ENCODE results near the gene CLDN17.

Gene CLDN17

GRCh38 chr21:30164796-30165195 lies 1.8 kb downstream of the CLDN17 start:
- no peaks in the 10 kb centered on the region for H3K27me3 ChIP-seq (ENCODE audit: insufficient read depth, insufficient read length)
- DNase-seq (ENCODE audit: low read depth, low spot score) = no peak
- H3K9me3 ChIP-seq (ENCODE audit: insufficient read depth, low read length) = no peaks in the 10 kb centered on the region
- no peaks in the 10 kb centered on the region for H3K36me3 ChIP-seq (ENCODE audit: insufficient read depth, insufficient read length, low read length)
- no peak overlapping the region for H3K9ac ChIP-seq (ENCODE audit: insufficient read length, low read depth)
- H3K4me1 ChIP-seq (ENCODE audit: insufficient read depth, insufficient read length) = no peaks in the 10 kb centered on the region
- TF ChIP-seq SUZ12 (IDR thresholded peaks at IDR 0.05; ENCODE audit: extremely low read depth, insufficient read depth, insufficient read length) (no peak), ZNF274 (IDR thresholded peaks at IDR 0.05; ENCODE audit: low read depth, low read length) (no peak), YY1 (IDR thresholded peaks at IDR 0.05; ENCODE audit: insufficient read depth, insufficient read length) (no peak)
- H3K4me3 ChIP-seq (ENCODE audit: insufficient read length, low read depth) = no peak overlapping the region

DNA sequence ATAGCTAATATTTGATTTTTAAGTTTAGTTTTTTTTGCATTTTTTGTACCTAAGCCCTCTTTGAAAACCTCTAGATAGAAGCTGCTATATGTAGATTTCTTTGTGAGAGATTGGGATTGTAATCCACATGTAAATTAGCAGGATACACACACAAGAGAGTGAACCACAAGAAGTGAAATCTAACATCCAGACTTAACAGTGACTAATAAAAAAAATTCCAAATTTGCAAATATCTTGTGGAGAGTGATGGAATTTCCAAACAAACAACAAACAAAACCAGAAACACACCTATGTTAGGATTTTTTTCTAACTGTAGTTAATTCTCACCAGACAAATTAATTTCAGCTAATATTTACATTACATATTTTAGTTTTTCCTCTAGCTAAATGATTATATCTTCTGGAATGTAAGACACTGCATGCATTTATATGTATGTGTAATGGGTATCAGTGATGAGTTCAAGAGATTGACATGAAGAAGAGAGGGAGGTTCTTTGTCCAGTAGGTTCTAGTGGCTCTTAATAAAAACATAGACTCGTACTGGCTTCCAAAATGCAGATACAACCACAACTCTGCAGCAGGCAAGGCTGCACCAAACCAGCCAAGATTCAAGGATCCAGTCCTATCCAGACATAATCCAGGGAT lies 12.8 kb downstream of the CLDN17 start:
- H3K9ac ChIP-seq (ENCODE audit: insufficient read length, low read depth) = no peak overlapping the region
- H3K4me1 ChIP-seq (ENCODE audit: insufficient read depth, insufficient read length) = no peaks in the 10 kb centered on the region
- no peaks in the 10 kb centered on the region for H3K27me3 ChIP-seq (ENCODE audit: insufficient read depth, insufficient read length)
- no peaks in the 10 kb centered on the region for H3K9me3 ChIP-seq (ENCODE audit: insufficient read depth, low read length)
- TF ChIP-seq YY1 (IDR thresholded peaks at IDR 0.05; ENCODE audit: insufficient read depth, insufficient read length) (no peak), SUZ12 (IDR thresholded peaks at IDR 0.05; ENCODE audit: extremely low read depth, insufficient read depth, insufficient read length) (no peak), ZNF274 (IDR thresholded peaks at IDR 0.05; ENCODE audit: low read depth, low read length) (no peak)
- no peaks in the 10 kb centered on the region for H3K36me3 ChIP-seq (ENCODE audit: insufficient read depth, insufficient read length, low read length)
- no peak overlapping the region for H3K4me3 ChIP-seq (ENCODE audit: insufficient read length, low read depth)
- DNase-seq (ENCODE audit: low read depth, low spot score) = no peak

DNA sequence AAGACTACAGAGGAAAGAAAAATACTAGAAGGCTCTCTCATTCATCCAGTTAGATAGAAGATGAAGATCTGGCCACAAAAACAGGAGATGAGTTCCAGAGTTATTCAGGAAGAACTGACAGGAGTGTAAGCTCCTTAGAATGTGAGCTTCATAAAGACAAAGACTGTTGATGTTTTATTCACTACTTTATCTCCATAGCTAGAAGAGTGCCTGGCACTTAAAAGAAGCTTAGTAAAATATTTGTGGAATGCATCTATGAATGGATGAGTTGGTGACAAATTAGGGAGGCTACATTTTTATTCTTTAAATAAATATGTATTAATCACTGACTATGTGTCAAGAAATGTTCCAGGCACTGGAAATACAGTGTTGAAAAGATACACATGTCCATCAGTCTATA lies 13.8 kb downstream of the CLDN17 start:
- no peak overlapping the region for H3K4me3 ChIP-seq (ENCODE audit: insufficient read length, low read depth)
- H3K36me3 ChIP-seq (ENCODE audit: insufficient read depth, insufficient read length, low read length) = no peaks in the 10 kb centered on the region
- DNase-seq (ENCODE audit: low read depth, low spot score) = no peak
- H3K27me3 ChIP-seq (ENCODE audit: insufficient read depth, insufficient read length) = no peaks in the 10 kb centered on the region
- TF ChIP-seq YY1 (IDR thresholded peaks at IDR 0.05; ENCODE audit: insufficient read depth, insufficient read length) (no peak), SUZ12 (IDR thresholded peaks at IDR 0.05; ENCODE audit: extremely low read depth, insufficient read depth, insufficient read length) (no peak), ZNF274 (IDR thresholded peaks at IDR 0.05; ENCODE audit: low read depth, low read length) (no peak)
- H3K4me1 ChIP-seq (ENCODE audit: insufficient read depth, insufficient read length) = no peaks in the 10 kb centered on the region
- H3K9ac ChIP-seq (ENCODE audit: insufficient read length, low read depth) = no peak overlapping the region
- H3K9me3 ChIP-seq (ENCODE audit: insufficient read depth, low read length) = no peaks in the 10 kb centered on the region

- Histone ChIP-seq H3K27me3 (ENCODE audit: insufficient read depth, insufficient read length) (no peaks in the 10 kb centered on the region), H3K4me3 (ENCODE audit: insufficient read length, low read depth) (no peak overlapping the region), H3K9ac (ENCODE audit: insufficient read length, low read depth) (no peak overlapping the region), H3K36me3 (ENCODE audit: insufficient read depth, insufficient read length, low read length) (no peaks in the 10 kb centered on the region), H3K9me3 (ENCODE audit: insufficient read depth, low read length) (no peaks in the 10 kb centered on the region), H3K4me1 (ENCODE audit: insufficient read depth, insufficient read length) (no peaks in the 10 kb centered on the region)
- TF ChIP-seq SUZ12 (IDR thresholded peaks at IDR 0.05; ENCODE audit: extremely low read depth, insufficient read depth, insufficient read length) (no peak), YY1 (IDR thresholded peaks at IDR 0.05; ENCODE audit: insufficient read depth, insufficient read length) (no peak), ZNF274 (IDR thresholded peaks at IDR 0.05; ENCODE audit: low read depth, low read length) (no peak)
- DNase-seq (ENCODE audit: low read depth, low spot score) = no peak
These were observed 17.7 kb downstream of the CLDN17 start for GRCh38 chr21:30148906-30149305.

GRCh38 chr21:30146558-30147282 lies 19.9 kb downstream of the CLDN17 start:
- no peak overlapping the region for H3K4me3 ChIP-seq (ENCODE audit: insufficient read length, low read depth)
- H3K27me3 ChIP-seq (ENCODE audit: insufficient read depth, insufficient read length) = no peaks in the 10 kb centered on the region
- no peak for TF ChIP-seq SUZ12 (IDR thresholded peaks at IDR 0.05; ENCODE audit: extremely low read depth, insufficient read depth, insufficient read length)
- TF ChIP-seq ZNF274 (IDR thresholded peaks at IDR 0.05; ENCODE audit: low read depth, low read length) = no peak
- TF ChIP-seq YY1 (IDR thresholded peaks at IDR 0.05; ENCODE audit: insufficient read depth, insufficient read length) = no peak
- no peaks in the 10 kb centered on the region for H3K4me1 ChIP-seq (ENCODE audit: insufficient read depth, insufficient read length)
- DNase-seq (ENCODE audit: low read depth, low spot score) = no peak
- H3K36me3 ChIP-seq (ENCODE audit: insufficient read depth, insufficient read length, low read length) = no peaks in the 10 kb centered on the region
- H3K9ac ChIP-seq (ENCODE audit: insufficient read length, low read depth) = no peak overlapping the region
- no peaks in the 10 kb centered on the region for H3K9me3 ChIP-seq (ENCODE audit: insufficient read depth, low read length)

GRCh38 chr21:30138483-30138882 lies 28.1 kb downstream of the CLDN17 start:
- DNase-seq (ENCODE audit: low read depth, low spot score) = no peak
- H3K27me3 ChIP-seq (ENCODE audit: insufficient read depth, insufficient read length) = no peaks in the 10 kb centered on the region
- no peaks in the 10 kb centered on the region for H3K36me3 ChIP-seq (ENCODE audit: insufficient read depth, insufficient read length, low read length)
- H3K9me3 ChIP-seq (ENCODE audit: insufficient read depth, low read length) = no peaks in the 10 kb centered on the region
- no peak overlapping the region for H3K9ac ChIP-seq (ENCODE audit: insufficient read length, low read depth)
- no peak overlapping the region for H3K4me3 ChIP-seq (ENCODE audit: insufficient read length, low read depth)
- H3K4me1 ChIP-seq (ENCODE audit: insufficient read depth, insufficient read length) = no peaks in the 10 kb centered on the region
- TF ChIP-seq ZNF274 (IDR thresholded peaks at IDR 0.05; ENCODE audit: low read depth, low read length) (no peak), SUZ12 (IDR thresholded peaks at IDR 0.05; ENCODE audit: extremely low read depth, insufficient read depth, insufficient read length) (no peak), YY1 (IDR thresholded peaks at IDR 0.05; ENCODE audit: insufficient read depth, insufficient read length) (no peak)

DNA sequence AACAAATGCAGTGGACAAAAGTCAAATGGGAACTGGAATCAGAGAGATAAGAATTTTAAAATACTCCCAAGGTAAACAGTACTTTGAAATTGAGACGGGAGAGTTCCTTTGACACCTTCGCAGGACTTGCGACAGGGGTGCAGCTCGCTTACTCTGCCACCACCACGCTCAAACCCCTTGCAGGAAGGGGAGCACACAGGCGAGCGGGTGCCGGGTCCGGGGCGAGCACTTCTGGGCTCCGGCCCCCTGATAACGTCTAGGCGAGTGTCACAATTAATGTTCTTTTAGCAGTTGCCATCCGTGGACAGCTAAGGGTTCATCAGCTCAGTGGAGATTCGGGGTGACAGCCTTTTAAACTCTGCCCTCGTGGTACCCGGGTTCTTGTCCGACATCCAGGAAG lies 37.4 kb downstream of the CLDN17 start:
- TF ChIP-seq SUZ12 (IDR thresholded peaks at IDR 0.05; ENCODE audit: extremely low read depth, insufficient read depth, insufficient read length) (no peak), YY1 (IDR thresholded peaks at IDR 0.05; ENCODE audit: insufficient read depth, insufficient read length) (no peak), ZNF274 (IDR thresholded peaks at IDR 0.05; ENCODE audit: low read depth, low read length) (no peak)
- Histone ChIP-seq H3K9me3 (ENCODE audit: insufficient read depth, low read length) (no peaks in the 10 kb centered on the region), H3K4me1 (ENCODE audit: insufficient read depth, insufficient read length) (no peaks in the 10 kb centered on the region), H3K27me3 (ENCODE audit: insufficient read depth, insufficient read length) (no peaks in the 10 kb centered on the region), H3K36me3 (ENCODE audit: insufficient read depth, insufficient read length, low read length) (no peaks in the 10 kb centered on the region), H3K4me3 (ENCODE audit: insufficient read length, low read depth) (no peak overlapping the region), H3K9ac (ENCODE audit: insufficient read length, low read depth) (no peak overlapping the region)
- no peak for DNase-seq (ENCODE audit: low read depth, low spot score)

Data from NT2/D1 (cell line).